GM04503 (cell line): ENCODE results near the gene SNRK.

Experiments used
- DNase-seq: peaks from one replicate; pipeline ENCODE4 v3.0.0-alpha.2; 2012; ENCODE audit warnings: low read depth

SNRK gene

DNA sequence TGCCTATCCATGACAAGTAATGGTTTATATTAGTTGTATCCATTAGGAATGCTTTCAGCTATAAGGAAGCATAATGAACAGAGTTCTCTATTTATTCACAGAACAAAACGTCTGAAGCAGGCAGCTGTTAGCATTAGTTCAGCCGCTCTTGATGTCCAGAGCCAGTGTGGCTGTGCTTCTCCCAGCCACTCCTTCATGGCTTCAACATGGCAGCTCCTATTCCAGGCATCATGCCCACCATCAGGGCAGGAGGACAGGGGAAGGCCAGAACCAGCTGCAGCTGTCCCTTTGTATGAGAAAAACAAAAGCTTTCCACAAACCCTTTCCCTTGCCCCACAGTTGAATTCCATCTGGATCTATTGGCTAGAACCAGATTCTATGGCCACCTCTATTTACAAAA, 12.9 kb upstream of the SNRK start:
- no peak for DNase-seq

DNA sequence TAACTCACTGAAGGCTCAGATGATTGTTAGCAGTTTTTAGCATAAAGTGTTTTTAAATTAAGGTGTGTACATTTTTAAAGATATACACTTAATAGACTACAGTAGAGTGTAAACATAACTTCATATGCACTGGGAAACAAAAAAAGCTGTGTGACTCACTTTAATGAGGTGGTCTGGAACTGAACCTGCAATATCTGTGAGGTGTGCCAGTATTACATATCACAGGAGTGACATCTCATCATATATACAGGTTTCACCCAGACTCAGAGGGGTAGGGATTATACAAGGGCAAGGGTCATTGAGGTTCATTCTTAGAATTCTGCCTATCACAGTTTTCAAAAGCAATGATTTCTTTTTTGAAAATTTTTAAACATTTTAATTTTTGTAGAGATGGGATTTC, 7.3 kb upstream of the SNRK start:
- no peak for DNase-seq

DNA sequence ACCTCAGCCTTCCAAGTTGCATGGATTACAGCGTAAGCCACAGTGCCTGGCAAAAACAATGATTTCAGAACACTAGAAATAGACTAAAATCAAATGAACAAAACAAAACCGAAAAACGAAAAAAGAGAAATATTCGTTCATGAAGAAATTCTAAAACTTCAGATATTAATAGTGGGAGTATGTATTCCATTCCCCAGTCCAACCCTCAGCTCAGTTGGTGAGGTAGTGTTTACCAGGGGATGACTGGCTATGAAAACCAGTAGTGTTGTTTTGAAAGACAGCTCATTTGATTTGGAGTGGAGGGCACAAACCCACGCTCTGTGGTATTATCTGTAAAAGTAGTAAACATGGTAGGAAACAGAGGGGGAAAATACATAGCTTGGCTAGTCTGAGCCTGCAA, 6.8 kb upstream of the SNRK start:
- DNase-seq, result no peak

DNA sequence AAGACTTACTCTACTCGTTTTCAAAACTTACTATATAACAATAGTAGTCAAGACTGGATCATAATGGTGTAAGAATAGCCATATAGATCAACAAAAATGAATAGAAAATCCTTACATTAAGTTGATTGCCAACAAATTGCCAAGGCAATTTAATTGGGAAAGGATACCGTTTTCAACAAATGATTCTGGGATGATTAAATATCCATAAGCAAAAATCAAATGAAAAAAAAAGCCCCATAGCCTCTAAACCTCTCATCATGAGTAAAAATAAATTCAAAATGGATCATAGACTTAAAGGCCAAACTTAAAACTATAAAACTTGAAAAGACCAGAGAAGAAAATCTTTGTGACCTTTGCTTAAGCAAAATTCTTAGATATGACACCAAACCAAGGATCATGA, 5.3 kb upstream of the SNRK start:
- no peak for DNase-seq

DNA sequence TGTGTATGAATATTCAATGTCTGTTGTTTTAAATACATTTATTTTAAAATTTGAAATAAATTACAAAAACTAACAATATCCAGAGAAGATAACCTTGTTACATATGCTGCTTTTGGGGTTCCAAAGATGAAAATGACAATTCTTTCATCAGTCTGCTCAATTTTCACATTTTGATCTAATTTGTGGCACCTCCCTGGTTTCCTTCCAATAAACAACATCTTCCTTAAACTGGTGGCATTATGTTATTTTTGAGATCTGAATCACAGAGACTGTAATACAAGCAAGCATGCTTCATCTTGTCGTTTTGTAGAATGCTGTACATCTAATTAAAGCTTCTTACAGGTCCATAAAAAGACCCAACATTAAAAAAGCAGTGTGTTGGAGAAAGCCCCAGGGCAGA, 2.2 kb upstream of the SNRK start:
- no peak for DNase-seq

DNA sequence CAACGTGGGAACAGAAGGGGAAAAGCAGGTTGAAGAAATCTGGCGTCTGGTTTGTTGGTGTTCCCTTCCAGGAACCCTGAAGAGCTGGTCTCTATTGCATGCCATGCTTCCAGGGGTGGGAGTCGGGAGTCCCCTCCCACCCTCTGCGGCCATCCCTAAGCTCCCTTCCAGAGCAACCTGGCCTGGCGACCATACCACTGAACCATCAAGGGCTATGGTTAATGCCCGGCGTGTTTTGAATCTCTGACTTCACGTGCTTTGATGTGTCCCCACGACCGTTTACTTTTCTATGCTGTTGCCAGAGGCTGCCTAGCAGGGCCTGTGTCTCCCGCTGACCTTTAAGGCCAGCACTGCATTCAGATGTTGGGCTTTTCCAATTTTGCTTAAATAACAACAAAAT, 696 bp upstream of the SNRK start:
- no peak for DNase-seq

DNA sequence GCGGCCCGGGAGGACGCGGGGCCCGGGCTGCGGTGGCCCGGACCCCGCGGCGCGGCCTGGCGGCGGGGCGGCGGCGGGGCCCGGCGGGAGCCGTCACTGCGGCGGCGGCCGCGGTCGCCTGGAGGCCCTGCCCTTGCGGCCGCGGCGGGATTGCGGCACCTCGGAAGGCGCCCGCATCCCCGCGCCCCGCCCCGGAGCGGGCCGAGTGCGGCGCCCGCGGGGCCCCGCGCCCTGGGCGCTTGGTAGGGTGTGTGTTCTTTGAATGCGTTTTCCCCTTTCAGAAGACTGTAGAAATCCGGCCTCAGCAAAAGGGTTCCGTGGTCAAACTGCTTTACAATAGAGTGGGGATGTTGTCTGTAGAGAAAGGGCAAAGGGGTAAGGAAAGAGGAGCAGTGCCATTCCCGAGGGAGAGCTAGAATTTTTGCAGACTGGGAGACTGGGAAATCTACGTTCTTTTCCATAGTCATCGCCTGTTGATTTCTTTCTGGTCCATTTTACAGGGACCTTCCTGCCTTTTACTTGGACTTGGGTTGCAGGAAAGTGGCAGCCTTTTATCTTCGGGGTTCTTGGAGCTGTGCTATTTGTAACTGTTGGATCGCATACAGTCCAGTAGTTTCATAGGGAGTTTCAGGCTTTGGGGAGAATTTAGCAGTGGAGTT, 630 bp downstream of the SNRK start:
- no peak for DNase-seq

DNA sequence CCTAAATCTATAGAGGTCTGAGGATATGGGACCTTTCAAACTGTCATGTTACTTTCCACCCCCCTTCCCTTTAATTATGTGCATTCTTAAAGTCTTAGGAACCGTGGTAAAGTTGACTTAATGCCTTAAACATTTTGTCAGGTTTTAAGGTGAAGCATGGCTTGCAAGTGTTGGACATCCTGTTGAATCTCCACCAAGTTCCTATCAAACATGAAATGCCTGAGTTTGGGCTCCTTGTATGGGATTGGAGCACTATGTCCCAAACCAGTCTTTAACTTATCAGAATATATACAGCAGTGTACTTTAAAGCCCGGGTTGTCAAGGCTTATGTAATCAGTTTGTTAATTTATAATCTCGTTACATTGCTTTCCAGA, 1.1 kb downstream of the SNRK start:
- no peak for DNase-seq

DNA sequence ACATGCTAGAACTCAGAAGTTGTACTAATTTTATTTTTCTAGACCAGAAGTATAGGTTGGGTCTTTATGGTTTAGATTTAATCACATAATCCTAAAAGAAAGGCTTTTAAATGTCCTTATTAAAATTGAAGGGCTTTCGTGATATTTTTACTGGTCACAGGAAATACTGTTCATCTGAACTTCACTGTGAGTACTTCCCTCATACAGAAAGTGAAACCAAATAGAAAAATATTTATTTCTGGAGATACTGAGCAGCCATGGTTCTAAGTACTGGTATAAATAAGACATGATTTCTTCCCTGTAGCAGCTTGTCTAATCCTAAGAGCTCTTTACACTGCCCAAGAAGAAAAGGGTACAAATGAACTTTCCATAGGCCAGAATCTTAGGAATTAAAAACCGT, 2.0 kb downstream of the SNRK start:
- no peak for DNase-seq

DNA sequence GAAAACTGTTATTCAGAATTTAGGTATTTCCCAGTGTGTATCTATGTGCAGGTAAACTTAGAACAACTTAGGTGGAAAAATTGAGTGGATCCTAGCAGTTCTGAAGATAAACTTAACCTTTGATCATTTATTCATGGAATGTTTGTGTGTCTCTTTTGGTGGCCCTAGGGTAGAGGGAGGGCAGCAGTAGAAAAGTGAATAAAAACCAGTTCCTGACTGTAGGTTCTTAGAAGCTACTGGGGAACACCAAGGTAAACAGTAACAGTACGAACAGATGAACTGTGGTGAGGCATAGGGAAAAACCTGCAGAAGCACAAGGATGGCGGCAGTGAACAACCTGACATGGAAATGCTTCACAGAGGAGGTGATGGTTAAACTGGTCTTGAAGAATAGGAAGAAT, 2.5 kb downstream of the SNRK start:
- no peak for DNase-seq

DNA sequence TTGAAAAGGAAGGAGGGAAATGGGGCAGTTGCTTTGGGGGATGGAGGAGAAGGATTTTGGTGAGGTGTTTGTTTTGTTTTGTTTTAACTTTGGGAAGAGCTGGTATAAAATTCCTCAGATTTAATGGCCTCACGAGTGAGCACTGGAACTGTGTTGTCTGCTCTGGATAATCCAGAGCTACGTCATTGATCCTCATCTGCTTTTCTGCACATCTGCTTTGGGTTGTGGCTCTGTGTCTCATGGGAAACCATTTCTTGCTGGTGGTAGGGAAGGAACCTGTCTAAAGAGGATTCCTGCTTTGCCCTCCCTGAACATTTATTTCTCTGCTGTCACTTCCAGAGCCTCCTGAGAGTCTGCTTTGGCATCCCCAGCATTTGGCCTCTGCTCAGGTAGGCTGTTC, 3.1 kb downstream of the SNRK start:
- no peak for DNase-seq

DNA sequence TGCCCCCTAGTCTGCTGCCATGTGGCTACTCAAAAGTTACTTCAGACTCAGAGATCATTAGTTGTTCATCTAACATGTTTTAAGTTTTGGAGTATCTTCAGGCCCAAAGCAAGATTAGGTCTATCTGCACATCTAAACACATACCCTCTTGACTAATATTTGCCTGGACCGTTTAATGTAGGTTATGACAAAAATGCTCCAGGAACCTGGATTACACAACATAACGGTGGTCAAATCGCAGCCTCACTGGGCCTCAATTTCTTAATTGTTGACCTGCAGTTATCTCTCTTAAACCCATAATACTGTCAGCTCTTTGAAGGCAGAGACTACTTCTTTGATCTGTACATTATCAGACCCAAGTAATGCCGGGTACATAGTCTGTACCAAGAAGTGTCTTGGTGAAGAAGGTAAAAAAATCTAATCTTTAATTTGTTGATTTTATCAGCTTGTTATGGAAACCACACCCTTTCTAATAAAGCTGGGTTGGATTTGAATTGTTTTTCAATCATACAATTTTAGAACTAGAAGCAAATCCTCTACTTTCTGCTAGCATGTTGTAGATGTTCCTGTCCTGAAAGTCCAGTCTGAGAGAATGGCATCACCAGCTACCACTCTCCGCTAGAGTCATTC, 3.6 kb downstream of the SNRK start:
- DNase-seq, result no peak

DNA sequence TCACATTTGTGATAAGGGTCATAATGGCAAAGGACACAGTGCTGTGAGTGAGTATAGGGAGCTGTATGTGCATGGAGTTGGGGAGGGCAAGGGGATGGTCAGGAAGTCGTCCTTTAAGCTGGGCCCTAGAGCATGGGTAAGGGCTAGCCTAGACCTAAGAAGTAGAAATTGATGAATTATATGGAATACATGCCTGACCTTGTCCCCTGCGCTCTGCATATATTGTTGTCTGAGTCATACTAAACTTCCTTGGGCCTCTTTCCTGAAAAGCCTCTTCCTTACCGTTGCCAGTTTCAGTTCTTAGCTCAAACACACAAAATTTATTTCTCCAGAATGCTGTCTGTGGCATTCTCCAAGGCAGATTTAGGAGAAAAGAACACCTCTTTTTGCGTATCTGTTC, 4.6 kb downstream of the SNRK start:
- no peak for DNase-seq

DNA sequence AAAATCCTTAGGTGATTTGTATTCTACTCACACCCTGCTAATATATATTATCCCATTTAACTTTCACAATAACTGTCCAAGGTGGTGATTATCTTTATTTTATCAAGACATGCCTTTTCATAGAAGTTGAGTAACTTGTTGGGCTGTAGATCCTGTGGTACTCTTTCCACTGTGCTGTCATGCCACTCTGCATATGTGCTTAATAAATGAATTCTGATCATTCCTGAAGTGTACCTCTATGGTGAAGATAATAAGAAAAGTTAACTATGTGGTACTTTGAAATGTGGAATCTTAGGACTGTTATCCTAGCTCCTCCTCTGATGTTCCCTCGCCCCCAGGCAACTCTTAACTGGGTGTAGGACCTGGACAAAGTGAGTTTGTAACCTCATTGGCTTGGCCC, 5.2 kb downstream of the SNRK start:
- DNase-seq, result no peak

DNA sequence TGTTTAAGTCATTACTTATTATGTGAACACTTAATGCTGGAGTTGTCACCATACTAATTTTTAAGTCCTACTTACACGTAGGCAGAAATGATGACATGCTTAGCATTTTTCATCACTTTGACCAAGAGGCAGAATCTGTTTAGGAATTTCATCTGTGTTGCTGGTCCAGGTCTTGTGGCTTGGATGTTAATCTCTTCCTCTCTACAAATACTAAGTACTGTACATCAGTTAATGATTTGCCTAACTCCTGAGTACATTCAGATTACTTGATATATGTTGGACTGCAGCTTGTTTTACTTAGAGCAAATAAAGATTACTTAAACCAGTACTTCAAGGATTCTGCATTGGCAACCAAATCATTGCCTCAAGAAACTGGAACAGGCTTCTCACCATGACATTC, 8.6 kb downstream of the SNRK start:
- DNase-seq, result no peak

DNA sequence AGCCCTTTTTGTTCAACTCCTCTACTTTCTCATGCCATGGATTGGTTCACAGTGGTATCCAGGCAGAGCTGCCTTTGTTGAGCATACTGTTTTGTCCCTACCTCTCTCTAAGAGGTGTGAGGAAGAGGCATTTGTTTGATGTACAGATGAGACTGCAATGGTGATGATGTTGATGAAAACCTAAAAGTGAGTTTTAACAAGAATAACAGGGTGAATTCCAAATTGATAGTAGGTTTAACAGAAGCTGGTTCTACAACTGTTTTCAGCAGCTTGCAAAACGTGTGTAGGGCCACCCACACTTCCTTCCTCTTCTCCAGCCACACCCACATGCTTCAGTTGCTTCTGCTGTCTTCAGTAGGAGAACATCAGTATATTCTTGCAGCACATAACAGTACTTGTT, 10.2 kb downstream of the SNRK start:
- no peak for DNase-seq

DNA sequence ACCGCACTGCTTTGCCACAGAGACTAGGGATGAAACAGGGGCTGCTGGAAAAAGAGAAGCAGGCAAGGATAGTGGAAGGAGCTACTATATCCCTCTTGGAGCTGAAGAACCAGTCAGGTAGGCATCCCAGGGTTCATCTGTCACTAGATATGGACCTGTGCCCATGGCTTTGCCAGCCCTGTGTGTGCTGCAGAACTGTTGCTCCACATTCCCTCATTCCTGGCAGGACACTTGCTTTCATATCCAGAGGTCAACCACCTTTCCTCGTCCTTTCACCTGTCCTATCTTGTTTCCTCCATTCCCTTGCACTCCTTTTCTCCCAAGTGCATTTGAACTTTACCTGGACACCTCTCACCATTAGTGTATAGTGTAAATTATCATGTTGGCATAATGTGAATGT, 12.0 kb downstream of the SNRK start:
- DNase-seq, result no peak

DNA sequence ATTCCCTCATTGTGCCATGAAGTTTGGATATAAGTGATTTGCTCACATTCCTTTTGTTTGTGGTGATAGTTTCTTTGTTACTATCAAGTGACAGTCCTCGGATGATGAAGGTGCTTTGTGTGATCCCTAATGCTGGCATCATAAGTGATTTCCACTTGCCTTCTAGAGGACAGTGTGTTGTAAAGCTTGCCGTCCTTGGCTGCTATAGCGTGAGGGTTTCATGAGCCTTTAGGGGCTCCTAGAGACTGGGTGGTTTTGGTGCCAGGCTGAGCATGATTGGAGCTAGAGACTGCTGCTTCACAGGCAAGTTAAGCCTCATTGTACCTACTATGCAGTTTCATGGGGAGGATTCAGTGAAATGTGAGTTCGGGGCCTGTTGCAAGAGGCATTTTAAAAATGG, 12.4 kb downstream of the SNRK start:
- DNase-seq, result no peak

DNA sequence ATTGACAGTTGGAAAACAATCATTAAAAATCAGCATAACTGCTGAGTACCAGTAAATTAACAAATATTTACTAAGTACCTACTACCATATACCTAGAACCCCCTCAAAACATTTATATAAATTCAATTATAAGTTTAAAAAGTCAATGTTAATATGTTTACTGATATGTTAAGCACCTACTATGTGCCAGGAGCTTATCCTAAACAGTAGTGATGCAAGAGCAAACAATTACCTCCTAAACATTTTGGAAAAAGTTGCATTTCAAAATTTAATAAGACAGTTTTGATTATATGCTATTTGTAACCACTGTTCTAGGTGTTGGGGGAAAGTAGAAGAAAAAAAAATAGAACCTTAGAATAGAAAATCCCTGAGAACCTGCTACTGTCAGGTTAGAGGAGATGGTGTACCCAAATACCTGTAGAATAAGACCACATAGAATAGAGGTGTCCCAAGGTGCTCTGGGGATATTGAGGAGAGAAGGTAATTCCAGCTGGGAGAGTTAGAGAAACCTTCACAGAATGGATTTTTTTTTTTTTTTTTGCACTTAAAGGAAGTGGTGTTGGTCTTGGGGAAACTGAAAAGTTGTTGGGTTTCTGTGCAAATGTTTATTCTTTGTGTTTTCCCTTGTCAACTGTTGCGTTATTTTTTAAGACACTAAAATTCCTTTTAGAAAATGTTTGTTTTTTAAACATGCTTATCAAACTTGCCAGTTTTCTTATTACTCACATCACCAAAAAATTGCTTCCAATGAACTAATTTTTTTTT, 16.0 kb downstream of the SNRK start:
- no peak for DNase-seq

DNA sequence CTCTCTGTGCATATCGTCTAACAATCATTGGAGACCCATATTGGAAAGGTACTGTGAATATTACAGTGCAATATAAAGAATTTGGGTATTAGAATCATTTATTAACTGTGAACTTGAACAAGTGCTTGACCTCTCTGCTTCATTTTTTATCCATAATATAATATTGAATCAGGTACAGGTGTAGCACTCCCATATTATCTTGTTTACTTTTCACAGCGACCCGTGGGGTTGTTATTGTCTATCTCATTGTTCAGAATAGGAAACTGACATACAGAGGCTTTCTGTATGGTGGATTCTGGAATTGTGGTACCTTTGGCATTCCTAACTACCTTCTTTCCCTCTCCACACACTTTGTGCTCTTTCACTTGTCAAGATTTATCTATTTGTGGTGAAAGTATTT, 17.8 kb downstream of the SNRK start:
- no peak for DNase-seq

DNA sequence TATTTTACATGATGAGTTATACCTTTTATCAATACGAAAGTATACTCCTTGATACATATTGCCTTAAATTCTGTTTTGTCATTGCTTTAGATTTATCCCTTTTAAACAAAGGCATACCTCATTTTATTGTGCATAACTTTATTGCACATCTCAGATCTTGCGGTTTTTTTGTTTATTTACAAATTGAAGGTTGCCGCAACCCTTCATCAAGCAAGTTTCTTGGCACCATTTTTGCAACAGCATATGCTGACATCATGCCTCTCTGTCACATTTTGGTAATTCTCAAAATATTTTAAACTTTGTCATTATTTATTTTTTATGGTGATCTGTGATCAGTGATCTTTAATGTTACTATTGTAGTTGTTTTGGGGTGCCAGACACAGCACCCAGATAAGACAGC, 20.9 kb downstream of the SNRK start:
- no peak for DNase-seq

DNA sequence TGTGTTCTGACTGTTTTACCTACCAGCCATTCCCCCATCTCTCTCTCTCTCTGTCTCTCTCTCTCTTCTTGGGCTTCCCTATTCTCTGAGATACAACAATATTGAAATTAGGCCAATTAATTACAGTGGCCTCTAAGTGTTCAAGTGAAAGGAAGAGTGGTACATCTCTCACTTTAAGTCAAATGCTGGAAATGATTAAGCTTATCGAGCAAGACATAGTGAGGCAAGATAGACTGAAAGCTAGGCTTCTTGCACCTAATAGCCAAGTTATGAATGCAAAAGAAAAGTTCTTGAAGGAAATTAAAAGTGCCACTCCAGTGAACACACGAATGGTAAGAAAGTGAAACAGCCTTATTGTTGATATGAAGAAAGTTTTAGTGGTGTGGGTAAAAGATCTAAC, 21.3 kb downstream of the SNRK start:
- DNase-seq, result no peak

DNA sequence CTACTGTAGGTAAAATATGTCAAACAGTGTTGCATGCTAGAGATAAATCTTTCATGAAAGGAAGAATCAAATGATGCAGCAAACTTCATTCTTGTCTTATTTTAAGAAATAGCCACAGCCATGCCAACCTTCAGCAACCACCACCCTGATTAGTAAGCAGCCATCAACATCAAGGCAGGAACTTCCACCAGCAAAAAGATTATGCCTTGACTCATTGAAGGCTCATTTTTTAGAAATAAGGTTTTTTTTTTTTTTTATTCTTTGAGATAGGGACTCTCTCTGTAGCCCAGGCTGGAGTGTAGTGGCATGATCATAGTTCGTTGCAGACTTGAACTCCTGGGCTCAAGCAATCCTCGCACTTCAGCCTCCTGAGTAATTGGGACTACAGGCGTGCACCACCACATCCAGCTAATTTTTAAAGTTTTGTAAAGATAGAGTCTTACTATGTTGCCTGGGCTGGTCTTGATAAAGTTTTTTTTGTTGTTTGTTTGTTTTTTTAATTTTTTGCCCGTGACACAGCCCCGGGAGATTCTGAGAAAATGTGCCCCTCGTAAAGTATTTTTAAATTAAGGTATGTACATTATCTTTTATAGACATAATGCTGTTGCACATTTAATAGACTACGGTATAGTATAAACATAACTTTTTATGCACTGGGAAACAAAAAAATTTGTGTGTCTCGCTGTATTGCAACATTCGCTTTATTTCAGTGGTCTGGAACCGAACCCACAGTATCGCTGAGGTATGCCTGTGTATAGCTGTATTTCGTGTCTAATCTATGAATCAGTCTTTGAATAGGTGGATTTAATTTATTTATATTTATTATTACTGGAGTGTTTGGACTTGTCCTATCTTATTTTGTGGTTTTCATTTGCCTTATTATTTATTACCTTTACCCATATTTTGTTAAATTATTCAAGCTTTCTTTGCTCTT, 23.3 kb downstream of the SNRK start:
- DNase-seq, result no peak
